Rectal smooth muscle tissue (tissue), 1 donor: ENCODE results near the gene CRYBG1.

Experiments
- H3K27ac ChIP-seq: one replicate; pipeline ENCODE4 v1.7.0; 2013; ENCODE audit warnings: low read depth, low read length, inconsistent platforms
- H3K27me3 ChIP-seq: one replicate; pipeline ENCODE4 v1.7.0; 2013; ENCODE audit warnings: low read length; ENCODE audit not compliant: control insufficient read depth, insufficient read depth
- H3K36me3 ChIP-seq: one replicate; pipeline ENCODE4 v1.7.0; 2013; ENCODE audit warnings: low read length; ENCODE audit not compliant: control insufficient read depth, insufficient read depth
- H3K4me1 ChIP-seq: one replicate; pipeline ENCODE4 v1.7.0; 2013; ENCODE audit warnings: low read length; ENCODE audit not compliant: control insufficient read depth, insufficient read depth
- H3K4me3 ChIP-seq: one replicate; pipeline ENCODE4 v1.7.0; 2013; ENCODE audit warnings: low read length
- H3K9ac ChIP-seq: one replicate; pipeline ENCODE4 v1.7.0; 2013; ENCODE audit warnings: low read length

CRYBG1 gene

GRCh38 chr6:106413722-106414121, 53.2 kb downstream of the CRYBG1 start:
- no peak overlapping the region for H3K9ac ChIP-seq
- H3K27ac ChIP-seq, result no peak overlapping the region
- H3K4me1 ChIP-seq, result no peaks in the 10 kb centered on the region
- no peak overlapping the region for H3K4me3 ChIP-seq
- H3K27me3 ChIP-seq, result no peaks in the 10 kb centered on the region
- no peaks in the 10 kb centered on the region for H3K36me3 ChIP-seq

GRCh38 chr6:106415921-106416320, 55.4 kb downstream of the CRYBG1 start:
- no peak overlapping the region for H3K27ac ChIP-seq
- no peak overlapping the region for H3K9ac ChIP-seq
- H3K36me3 ChIP-seq, result no peaks in the 10 kb centered on the region
- H3K4me3 ChIP-seq, result no peak overlapping the region
- no peaks in the 10 kb centered on the region for H3K4me1 ChIP-seq
- H3K27me3 ChIP-seq, result no peaks in the 10 kb centered on the region

- Histone ChIP-seq H3K9ac (no peak overlapping the region), H3K27me3 (no peaks in the 10 kb centered on the region), H3K4me1 (no peaks in the 10 kb centered on the region), H3K27ac (no peak overlapping the region), H3K36me3 (no peaks in the 10 kb centered on the region), H3K4me3 (no peak overlapping the region)
Observed at GRCh38 chr6:106417572-106418147, 57.1 kb downstream of the CRYBG1 start.

- Histone ChIP-seq H3K36me3 (no peaks in the 10 kb centered on the region), H3K27ac (no peak overlapping the region), H3K27me3 (no peaks in the 10 kb centered on the region), H3K4me3 (no peak overlapping the region), H3K4me1 (no peaks in the 10 kb centered on the region), H3K9ac (no peak overlapping the region)
Observed at GRCh38 chr6:106419900-106420613, 59.5 kb downstream of the CRYBG1 start.

- Histone ChIP-seq H3K27ac (no peak overlapping the region), H3K4me3 (no peak overlapping the region), H3K27me3 (no peaks in the 10 kb centered on the region), H3K36me3 (no peaks in the 10 kb centered on the region), H3K4me1 (no peaks in the 10 kb centered on the region), H3K9ac (no peak overlapping the region)
Observed at GRCh38 chr6:106421496-106421895, 61.0 kb downstream of the CRYBG1 start.

DNA sequence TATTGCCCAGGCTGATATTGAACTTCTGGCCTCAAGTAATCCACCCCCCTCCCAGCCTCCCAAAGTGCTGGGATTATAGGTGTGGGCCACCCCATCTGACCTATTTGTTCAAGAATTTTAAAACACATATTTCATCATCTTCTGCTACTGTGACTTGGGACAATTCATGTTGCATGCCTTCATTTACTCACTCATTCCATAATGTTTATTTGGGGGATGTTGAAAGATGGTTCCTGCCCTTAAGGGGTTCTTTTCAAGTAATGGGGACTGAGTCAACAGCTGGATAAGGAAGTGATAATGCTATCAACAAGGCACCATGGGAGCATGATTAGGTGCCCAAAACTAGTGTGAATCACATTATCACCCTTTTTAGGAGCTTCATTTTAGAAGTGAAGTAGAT, 62.0 kb downstream of the CRYBG1 start:
- Histone ChIP-seq H3K4me1 (no peaks in the 10 kb centered on the region), H3K9ac (no peak overlapping the region), H3K27ac (no peak overlapping the region), H3K27me3 (no peaks in the 10 kb centered on the region), H3K36me3 (no peaks in the 10 kb centered on the region), H3K4me3 (no peak overlapping the region)

- Histone ChIP-seq H3K36me3 (no peaks in the 10 kb centered on the region), H3K27ac (no peak overlapping the region), H3K9ac (no peak overlapping the region), H3K4me1 (no peaks in the 10 kb centered on the region), H3K4me3 (no peak overlapping the region), H3K27me3 (no peaks in the 10 kb centered on the region)
Observed at GRCh38 chr6:106425382-106425781, 64.9 kb downstream of the CRYBG1 start.

DNA sequence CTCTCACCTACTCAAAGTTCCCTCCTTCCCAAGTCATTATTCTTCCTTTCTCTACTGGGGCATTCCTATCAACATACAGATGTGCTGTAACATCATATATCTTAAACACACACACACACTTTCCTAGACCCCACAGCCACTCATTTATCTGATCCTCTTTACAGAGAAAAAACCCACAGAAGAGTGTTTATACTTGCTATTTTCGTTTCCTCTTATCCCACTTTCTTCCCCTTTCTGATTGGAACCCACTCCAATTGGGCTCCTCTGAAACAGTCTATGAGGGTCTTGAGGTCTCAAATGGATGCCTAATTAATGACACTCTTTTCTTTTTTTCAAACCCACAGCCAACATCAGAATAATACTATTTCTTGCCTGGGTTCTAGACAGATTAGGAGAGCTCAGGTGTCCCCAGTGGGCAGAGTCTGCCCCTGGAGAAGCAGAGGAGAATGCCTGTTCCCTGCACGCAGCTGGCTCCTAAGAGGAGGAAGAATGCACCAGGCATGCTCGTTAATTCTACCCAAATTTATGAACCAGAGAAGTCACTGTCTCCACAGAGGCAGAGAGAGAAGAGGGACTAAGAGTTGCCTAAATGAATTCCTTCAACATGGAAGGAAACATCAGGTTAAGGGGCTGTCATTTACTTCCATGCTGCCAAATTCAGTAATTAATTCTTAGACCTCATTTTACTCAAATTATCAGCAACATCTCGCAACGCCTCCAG, 65.9 kb downstream of the CRYBG1 start:
- Histone ChIP-seq H3K4me3 (no peak overlapping the region), H3K4me1 (no peaks in the 10 kb centered on the region), H3K27me3 (no peaks in the 10 kb centered on the region), H3K27ac (no peak overlapping the region), H3K36me3 (no peaks in the 10 kb centered on the region), H3K9ac (no peak overlapping the region)

DNA sequence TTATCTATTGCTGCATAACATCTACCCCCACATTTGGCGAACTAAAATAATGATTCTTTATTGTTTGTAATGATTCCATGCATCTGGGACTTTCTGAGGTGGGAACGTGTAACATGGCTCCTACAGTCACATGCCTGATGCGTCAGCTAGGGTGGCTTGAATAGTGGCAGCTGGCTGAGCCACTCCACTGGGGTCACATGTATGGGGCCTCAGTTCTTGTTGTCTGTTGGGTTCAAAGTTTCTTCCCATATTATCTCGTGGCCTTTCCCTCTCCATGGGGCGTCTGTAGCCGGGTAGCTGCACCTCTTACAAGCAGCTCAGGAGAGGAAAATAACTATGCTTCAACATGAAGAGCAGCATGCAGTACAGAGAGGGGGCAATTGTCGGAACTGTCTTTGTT, 69.9 kb downstream of the CRYBG1 start:
- Histone ChIP-seq H3K27ac (no peak overlapping the region), H3K4me3 (no peak overlapping the region), H3K9ac (no peak overlapping the region), H3K4me1 (peaks cover 2% of the 10 kb centered on the region), H3K27me3 (no peaks in the 10 kb centered on the region), H3K36me3 (no peaks in the 10 kb centered on the region)

DNA sequence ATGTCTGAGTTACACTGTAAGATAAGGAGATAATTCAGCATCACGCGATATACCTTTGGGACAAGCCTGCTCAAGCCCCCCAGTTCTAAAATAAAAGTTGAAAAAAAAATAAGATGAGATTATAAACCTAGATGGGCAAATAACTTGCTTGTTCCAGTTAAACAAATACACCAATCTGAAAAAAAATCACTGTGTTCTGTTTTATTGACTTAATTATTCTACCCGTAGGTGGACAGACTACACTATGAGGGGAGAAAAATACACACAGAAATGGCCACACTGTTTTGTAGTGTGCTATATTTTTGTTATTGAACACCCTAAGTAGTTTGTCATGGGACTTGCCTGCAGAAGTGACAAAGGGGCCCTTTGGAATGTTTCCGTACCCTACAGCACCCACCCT, 70.9 kb downstream of the CRYBG1 start:
- H3K4me1 ChIP-seq, result peaks cover 2% of the 10 kb centered on the region
- no peaks in the 10 kb centered on the region for H3K27me3 ChIP-seq
- H3K4me3 ChIP-seq, result no peak overlapping the region
- H3K9ac ChIP-seq, result no peak overlapping the region
- H3K27ac ChIP-seq, result no peak overlapping the region
- no peaks in the 10 kb centered on the region for H3K36me3 ChIP-seq

DNA sequence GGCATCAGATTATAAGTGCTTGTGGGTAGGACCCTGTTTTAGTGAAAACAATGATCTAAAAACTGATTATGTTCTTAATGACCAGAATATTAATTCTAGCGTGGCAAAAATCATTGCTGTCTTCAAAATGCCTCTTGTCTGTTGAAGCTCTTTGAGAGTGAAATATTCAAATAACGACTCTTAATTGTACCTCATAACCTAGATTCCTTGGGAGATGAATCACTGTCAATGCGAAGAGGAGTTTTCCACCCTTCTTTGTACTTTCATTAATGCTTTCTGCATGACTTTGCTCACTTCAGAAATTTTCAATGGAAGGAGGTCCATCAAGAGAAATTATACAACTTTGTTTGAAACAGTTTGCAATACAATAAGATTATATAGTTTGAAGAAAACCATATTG, 71.5 kb downstream of the CRYBG1 start:
- no peak overlapping the region for H3K4me3 ChIP-seq
- H3K4me1 ChIP-seq, result peaks cover 2% of the 10 kb centered on the region
- no peaks in the 10 kb centered on the region for H3K27me3 ChIP-seq
- H3K36me3 ChIP-seq, result no peaks in the 10 kb centered on the region
- H3K9ac ChIP-seq, result no peak overlapping the region
- no peak overlapping the region for H3K27ac ChIP-seq

GRCh38 chr6:106434530-106434929, 74.0 kb downstream of the CRYBG1 start:
- no peak overlapping the region for H3K27ac ChIP-seq
- H3K36me3 ChIP-seq, result no peaks in the 10 kb centered on the region
- H3K4me3 ChIP-seq, result no peak overlapping the region
- H3K4me1 ChIP-seq, result peaks cover 2% of the 10 kb centered on the region
- no peaks in the 10 kb centered on the region for H3K27me3 ChIP-seq
- H3K9ac ChIP-seq, result no peak overlapping the region

DNA sequence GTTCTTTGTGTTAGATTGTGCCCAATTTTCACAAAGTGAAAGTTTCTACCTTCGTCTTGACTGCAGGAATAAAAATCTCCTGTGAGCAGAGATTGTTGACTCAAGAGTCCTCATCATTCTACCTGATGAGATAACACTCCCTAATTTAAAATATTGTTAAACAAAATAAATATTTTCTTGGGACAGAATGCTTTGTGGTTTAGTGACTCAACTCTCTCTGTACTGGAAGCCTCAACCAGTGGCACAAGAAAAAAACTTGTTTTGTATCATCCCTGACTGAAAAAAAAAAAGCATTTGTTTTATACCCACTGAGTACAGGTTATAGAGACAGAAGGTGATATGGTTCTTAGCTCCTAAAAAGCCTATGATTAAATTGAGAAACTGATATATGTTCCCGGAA, 78.9 kb downstream of the CRYBG1 start:
- Histone ChIP-seq H3K36me3 (no peaks in the 10 kb centered on the region), H3K27ac (no peak overlapping the region), H3K4me3 (no peak overlapping the region), H3K9ac (no peak overlapping the region), H3K27me3 (no peaks in the 10 kb centered on the region), H3K4me1 (no peaks in the 10 kb centered on the region)
